Prostate gland (tissue), 2 donors: ENCODE data around the gene AKTIP.

Experiments
- POLR2A ChIP-seq: fragments of 450-650 bp; IDR thresholded peaks from one replicate; pipeline ENCODE4 v1.6.1; 2016; ENCODE audit warnings: antibody characterized with exemption, mild to moderate bottlenecking
- POLR2AphosphoS5 ChIP-seq: sonication (generic); formaldehyde crosslinking; IDR thresholded peaks from one replicate; pipeline ENCODE4 v1.6.1; 2017; ENCODE audit warnings: antibody characterized with exemption
- TF ChIP-seq, protein P1 (sequence below), 4 experiments: fragments of 200-600 bp in 2 of 4; fragments of 450-650 bp in 2 of 4; sonication (generic) in 2 of 4; IDR thresholded peaks; 1 replicate in 3 of 4; 2 replicates in 1 of 4; pipeline ENCODE4 v1.5.1; 2016 to 2019; ENCODE audit warnings: antibody characterized with exemption in 4 of 4, mild to moderate bottlenecking in 2 of 4, moderate library complexity in 2 of 4

DNA sequence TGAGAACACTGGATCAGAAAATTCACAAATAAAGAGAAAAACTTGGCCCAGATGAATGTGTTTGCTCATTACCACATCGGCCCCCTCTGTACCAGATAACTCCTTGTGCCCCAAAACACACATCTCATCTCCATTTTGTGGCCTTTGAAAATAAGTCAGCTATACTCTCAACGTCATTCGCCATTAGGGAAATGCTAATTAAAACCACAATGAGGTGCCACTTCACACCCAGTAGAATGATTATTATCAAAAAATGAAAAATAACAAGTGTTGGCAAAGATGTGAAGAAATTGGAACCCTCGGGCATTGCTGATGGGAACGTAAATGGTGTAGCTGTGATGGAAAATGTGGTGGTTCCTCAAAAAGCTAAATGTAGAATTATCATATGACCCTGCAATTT, 34.6 kb upstream of the AKTIP start:
- TF ChIP-seq, protein P1, sequence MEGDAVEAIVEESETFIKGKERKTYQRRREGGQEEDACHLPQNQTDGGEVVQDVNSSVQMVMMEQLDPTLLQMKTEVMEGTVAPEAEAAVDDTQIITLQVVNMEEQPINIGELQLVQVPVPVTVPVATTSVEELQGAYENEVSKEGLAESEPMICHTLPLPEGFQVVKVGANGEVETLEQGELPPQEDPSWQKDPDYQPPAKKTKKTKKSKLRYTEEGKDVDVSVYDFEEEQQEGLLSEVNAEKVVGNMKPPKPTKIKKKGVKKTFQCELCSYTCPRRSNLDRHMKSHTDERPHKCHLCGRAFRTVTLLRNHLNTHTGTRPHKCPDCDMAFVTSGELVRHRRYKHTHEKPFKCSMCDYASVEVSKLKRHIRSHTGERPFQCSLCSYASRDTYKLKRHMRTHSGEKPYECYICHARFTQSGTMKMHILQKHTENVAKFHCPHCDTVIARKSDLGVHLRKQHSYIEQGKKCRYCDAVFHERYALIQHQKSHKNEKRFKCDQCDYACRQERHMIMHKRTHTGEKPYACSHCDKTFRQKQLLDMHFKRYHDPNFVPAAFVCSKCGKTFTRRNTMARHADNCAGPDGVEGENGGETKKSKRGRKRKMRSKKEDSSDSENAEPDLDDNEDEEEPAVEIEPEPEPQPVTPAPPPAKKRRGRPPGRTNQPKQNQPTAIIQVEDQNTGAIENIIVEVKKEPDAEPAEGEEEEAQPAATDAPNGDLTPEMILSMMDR (IDR thresholded peaks at IDR 0.05): no peak
- TF ChIP-seq POLR2A: no peak
- TF ChIP-seq POLR2AphosphoS5: no peak
